ENCODE data around the gene TMEM109.

Gene TMEM109

DNA sequence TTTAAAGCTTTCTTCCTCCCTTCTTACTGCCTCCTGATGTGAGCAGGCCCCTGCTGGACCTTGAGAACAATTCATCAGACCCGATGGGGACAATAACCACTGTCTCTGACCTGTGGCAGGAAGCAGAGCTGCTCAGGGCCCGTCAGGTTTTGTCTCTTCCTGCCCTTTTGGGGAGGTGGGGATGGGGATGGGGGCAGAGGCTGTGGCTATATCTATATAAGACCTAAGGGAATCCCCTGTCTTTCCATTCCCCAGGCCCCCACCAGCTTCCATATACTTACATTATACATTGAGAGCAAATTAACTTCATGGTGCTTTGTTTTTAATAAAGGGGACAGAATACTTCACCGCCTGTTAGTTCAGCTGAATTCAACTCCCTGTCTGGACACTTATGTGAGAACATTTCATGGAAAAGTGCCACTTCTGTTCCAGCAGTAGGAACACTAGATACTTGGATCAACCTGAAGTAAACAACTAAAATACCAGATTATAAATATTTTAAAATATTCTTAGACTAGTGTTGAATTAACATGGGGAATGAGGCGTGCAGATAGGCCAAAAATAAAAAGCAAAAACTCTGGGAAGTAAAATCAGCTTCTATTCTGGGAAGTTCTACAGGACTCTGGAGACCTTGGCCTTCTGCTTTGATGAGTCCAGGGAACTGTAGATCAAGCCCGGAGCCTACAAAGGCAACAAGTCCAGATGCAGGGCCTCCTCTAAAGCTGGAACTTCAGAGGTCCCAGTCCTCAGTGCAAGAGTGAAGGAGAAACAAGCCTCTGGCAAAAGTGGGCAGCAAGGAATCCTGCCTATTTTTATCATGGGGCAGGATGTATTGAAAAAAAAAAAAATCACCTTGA is 35.5 kb upstream of the TMEM109 start:
- Histone ChIP-seq H3K9ac (no peak overlapping the region), H4K20me1 (ENCODE audit: insufficient read depth) (no peaks in the 10 kb centered on the region), H3K4me3 (IDR thresholded peaks at IDR 0.05; ENCODE audit: insufficient read depth, low read depth, low read length) (no peak overlapping the region), H3K36me3 (ENCODE audit: insufficient read depth) (no peaks in the 10 kb centered on the region), H2AFZ (ENCODE audit: low read depth) (no peak overlapping the region), H3K27ac (no peak overlapping the region), H3K79me2 (ENCODE audit: insufficient read depth, low read depth) (no peaks in the 10 kb centered on the region), H3K27me3 (ENCODE audit: insufficient read depth, low read depth) (no peaks in the 10 kb centered on the region), H3K4me2 (no peak overlapping the region), H3K4me1 (ENCODE audit: low read depth, poor library complexity, severe bottlenecking) (no peaks in the 10 kb centered on the region)
- TF ChIP-seq, protein P1, sequence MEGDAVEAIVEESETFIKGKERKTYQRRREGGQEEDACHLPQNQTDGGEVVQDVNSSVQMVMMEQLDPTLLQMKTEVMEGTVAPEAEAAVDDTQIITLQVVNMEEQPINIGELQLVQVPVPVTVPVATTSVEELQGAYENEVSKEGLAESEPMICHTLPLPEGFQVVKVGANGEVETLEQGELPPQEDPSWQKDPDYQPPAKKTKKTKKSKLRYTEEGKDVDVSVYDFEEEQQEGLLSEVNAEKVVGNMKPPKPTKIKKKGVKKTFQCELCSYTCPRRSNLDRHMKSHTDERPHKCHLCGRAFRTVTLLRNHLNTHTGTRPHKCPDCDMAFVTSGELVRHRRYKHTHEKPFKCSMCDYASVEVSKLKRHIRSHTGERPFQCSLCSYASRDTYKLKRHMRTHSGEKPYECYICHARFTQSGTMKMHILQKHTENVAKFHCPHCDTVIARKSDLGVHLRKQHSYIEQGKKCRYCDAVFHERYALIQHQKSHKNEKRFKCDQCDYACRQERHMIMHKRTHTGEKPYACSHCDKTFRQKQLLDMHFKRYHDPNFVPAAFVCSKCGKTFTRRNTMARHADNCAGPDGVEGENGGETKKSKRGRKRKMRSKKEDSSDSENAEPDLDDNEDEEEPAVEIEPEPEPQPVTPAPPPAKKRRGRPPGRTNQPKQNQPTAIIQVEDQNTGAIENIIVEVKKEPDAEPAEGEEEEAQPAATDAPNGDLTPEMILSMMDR (conservative IDR thresholded peaks at IDR 0.05; ENCODE audit: low read depth, low read length) = no peak

DNA sequence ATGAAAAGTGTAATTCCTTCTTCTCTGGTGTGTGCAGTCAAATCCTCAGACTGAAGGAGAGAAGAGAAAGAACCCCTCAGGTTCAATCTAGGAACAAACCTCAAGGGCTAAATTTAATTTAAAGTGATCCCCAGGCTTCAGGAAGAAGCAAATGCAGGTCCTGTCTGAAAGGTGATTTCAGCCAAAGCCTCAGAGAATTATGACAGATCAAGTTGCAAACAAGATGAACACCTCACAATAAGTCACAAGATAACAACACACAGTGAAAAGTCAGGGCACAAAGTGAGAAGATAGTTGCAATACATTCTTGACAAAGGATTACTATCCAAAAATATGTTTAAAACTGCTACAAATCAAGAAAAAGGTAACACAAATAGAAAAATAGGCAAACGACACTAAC is 34.9 kb upstream of the TMEM109 start:
- no peak overlapping the region for H3K9ac ChIP-seq
- no peaks in the 10 kb centered on the region for H3K79me2 ChIP-seq (ENCODE audit: insufficient read depth, low read depth)
- H3K4me1 ChIP-seq (ENCODE audit: low read depth, poor library complexity, severe bottlenecking) = no peaks in the 10 kb centered on the region
- no peak overlapping the region for H3K4me3 ChIP-seq (IDR thresholded peaks at IDR 0.05; ENCODE audit: insufficient read depth, low read depth, low read length)
- TF ChIP-seq, protein P1 (conservative IDR thresholded peaks at IDR 0.05; ENCODE audit: low read depth, low read length) = no peak
- no peak overlapping the region for H3K4me2 ChIP-seq
- no peaks in the 10 kb centered on the region for H3K27me3 ChIP-seq (ENCODE audit: insufficient read depth, low read depth)
- H4K20me1 ChIP-seq (ENCODE audit: insufficient read depth) = no peaks in the 10 kb centered on the region
- H3K27ac ChIP-seq = no peak overlapping the region
- no peaks in the 10 kb centered on the region for H3K36me3 ChIP-seq (ENCODE audit: insufficient read depth)
- no peak overlapping the region for H2AFZ ChIP-seq (ENCODE audit: low read depth)

DNA sequence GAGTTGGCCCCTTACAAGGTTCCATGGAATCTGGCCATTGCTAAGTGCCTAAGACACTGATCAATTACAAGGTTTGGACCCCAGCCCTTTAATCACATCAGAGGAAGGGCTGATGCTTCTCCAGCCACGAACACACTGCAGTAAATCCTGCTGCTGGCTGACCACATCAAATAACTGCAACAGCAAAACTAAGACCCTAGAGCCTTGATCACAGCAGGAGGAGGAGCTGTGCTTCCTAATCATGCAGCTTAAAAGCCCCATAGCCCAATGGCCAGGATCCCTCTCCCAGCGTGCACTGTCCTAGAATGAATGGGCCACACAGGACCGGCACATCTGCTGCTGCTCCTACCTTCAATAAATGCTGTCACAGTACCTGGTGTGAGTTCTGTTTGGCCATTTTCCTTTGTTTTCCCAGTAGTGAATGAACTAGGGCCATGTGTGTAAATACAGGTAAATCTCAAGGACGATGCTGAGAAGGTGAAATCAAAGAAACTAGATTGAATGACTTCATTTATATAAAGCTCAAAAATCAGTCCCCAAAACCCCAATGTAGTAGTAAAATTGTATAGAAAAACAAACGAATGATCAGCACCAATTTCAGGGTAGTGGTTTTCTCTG is 33.9 kb upstream of the TMEM109 start:
- Histone ChIP-seq H2AFZ (ENCODE audit: low read depth) (no peak overlapping the region), H3K27ac (no peak overlapping the region)

DNA sequence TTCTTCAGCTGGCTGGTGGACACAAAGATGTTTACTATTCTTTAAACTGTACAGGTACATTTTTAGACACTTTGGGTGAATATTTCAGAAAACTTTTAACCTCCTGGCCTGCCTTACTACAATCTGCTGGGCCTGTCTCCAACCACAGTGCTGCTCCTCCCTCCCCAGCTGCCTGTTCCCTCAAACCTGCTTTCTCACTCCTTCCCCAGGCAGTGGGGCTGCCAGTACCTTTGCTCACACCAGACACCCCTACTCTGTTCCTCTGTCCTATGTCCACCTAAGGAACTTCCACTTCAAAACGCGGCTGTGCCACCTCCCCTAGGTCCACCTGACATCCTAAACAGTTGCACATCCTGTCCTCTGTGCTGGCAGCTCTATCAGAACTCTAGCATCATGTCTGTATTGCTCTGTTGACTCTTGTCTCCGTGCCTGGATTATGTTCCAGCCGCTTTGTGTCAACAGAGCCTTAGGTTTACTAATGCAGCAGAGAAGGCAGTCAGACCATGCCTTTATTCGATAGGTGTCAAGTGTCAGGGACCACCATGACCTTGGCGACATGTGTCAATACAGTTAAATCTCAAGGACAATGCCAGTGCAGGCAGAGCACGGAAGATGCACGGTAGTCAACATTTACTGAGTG is 33.2 kb upstream of the TMEM109 start:
- Histone ChIP-seq H2AFZ (ENCODE audit: low read depth) (no peak overlapping the region), H4K20me1 (ENCODE audit: insufficient read depth) (no peaks in the 10 kb centered on the region), H3K4me3 (IDR thresholded peaks at IDR 0.05; ENCODE audit: insufficient read depth, low read depth, low read length) (no peak overlapping the region), H3K4me2 (no peak overlapping the region), H3K36me3 (ENCODE audit: insufficient read depth) (no peaks in the 10 kb centered on the region), H3K4me1 (ENCODE audit: low read depth, poor library complexity, severe bottlenecking) (no peaks in the 10 kb centered on the region), H3K27me3 (ENCODE audit: insufficient read depth, low read depth) (no peaks in the 10 kb centered on the region), H3K79me2 (ENCODE audit: insufficient read depth, low read depth) (no peaks in the 10 kb centered on the region), H3K27ac (no peak overlapping the region), H3K9ac (no peak overlapping the region)
- TF ChIP-seq, protein P1 (conservative IDR thresholded peaks at IDR 0.05; ENCODE audit: low read depth, low read length) = no peak

More for the DNA sequence above, 33.9 kb upstream of the TMEM109 start:
- Histone ChIP-seq H3K4me3 (IDR thresholded peaks at IDR 0.05; ENCODE audit: insufficient read depth, low read depth, low read length) (no peak overlapping the region), H3K27me3 (ENCODE audit: insufficient read depth, low read depth) (no peaks in the 10 kb centered on the region), H3K4me2 (no peak overlapping the region), H4K20me1 (ENCODE audit: insufficient read depth) (no peaks in the 10 kb centered on the region), H3K79me2 (ENCODE audit: insufficient read depth, low read depth) (no peaks in the 10 kb centered on the region), H3K9ac (no peak overlapping the region), H3K4me1 (ENCODE audit: low read depth, poor library complexity, severe bottlenecking) (no peaks in the 10 kb centered on the region), H3K36me3 (ENCODE audit: insufficient read depth) (no peaks in the 10 kb centered on the region)
- TF ChIP-seq, protein P1 (conservative IDR thresholded peaks at IDR 0.05; ENCODE audit: low read depth, low read length) = no peak

Data from KMS-11 (cell line).